ENCODE data around the gene CHST7. TPM values are rescaled to one million over a fixed set of nuclear protein-coding genes. Genes with fewer than 3 reads are reported as not detected.

The CHST7 gene
- total RNA-seq, 1 donor from 2014 or later, result 5.6 TPM

- Histone ChIP-seq H2AFZ (replicated peaks) (no peak overlapping the region), H3K4me3 (no peak overlapping the region), H3K4me1 (no peaks in the 10 kb centered on the region), H3K36me3 (no peaks in the 10 kb centered on the region), H3K27me3 (peaks cover 19% of the 10 kb centered on the region), H3K4me2 (no peak overlapping the region), H4K20me1 (ENCODE audit: low read depth) (peaks cover 9% of the 10 kb centered on the region), H3K79me2 (ENCODE audit: low read depth) (no peaks in the 10 kb centered on the region), H3K27ac (no peak overlapping the region), H3F3A (ENCODE audit: low read depth) (peaks cover 5% of the 10 kb centered on the region), H3K9ac (no peak overlapping the region), H3K9me3 (ENCODE audit: low read depth) (no peaks in the 10 kb centered on the region)
- DNase-seq (ENCODE audit: low spot score), result no peak
- Mint-ChIP-seq H3K4me1 (peaks cover 12% of the 10 kb centered on the region), H3K27ac (no peak overlapping the region), H3K27me3 (ENCODE audit: insufficient read depth, low read depth) (peaks cover 2% of the 10 kb centered on the region), H3K4me3 (no peak overlapping the region), H3K36me3 (no peaks in the 10 kb centered on the region), H3K9me3 (peaks cover 3% of the 10 kb centered on the region)
- TF ChIP-seq EZH2phosphoT487 (IDR thresholded peaks at IDR 0.05), result no peak
- no peak for TF ChIP-seq EZH2 (IDR thresholded peaks at IDR 0.05)
- TF ChIP-seq CTCF (IDR thresholded peaks at IDR 0.05), result no peak
Observed at GRCh38 chrX:46577221-46578005, 3.8 kb downstream of the CHST7 start.

- Mint-ChIP-seq H3K27ac (no peak overlapping the region), H3K27me3 (ENCODE audit: insufficient read depth, low read depth) (peaks cover 2% of the 10 kb centered on the region), H3K36me3 (no peaks in the 10 kb centered on the region), H3K4me1 (peaks cover 23% of the 10 kb centered on the region), H3K4me3 (no peak overlapping the region), H3K9me3 (peaks cover 4% of the 10 kb centered on the region)
- H3K36me3 ChIP-seq, result no peaks in the 10 kb centered on the region
- H3K4me1 ChIP-seq, result peaks cover 3% of the 10 kb centered on the region
- H2AFZ ChIP-seq (replicated peaks), result no peak overlapping the region
- DNase-seq (ENCODE audit: low spot score), result no peak
- peaks cover 7% of the 10 kb centered on the region for H3K79me2 ChIP-seq (ENCODE audit: low read depth)
- no peak overlapping the region for H3K9ac ChIP-seq
- H3K4me2 ChIP-seq, result no peak overlapping the region
- no peak for TF ChIP-seq EZH2phosphoT487 (IDR thresholded peaks at IDR 0.05)
- TF ChIP-seq EZH2 (IDR thresholded peaks at IDR 0.05), result no peak
- TF ChIP-seq CTCF (IDR thresholded peaks at IDR 0.05), result no peak
- H3K9me3 ChIP-seq (ENCODE audit: low read depth), result no peaks in the 10 kb centered on the region
- no peak overlapping the region for H3K27ac ChIP-seq
- H3K4me3 ChIP-seq, result no peak overlapping the region
- peaks cover 9% of the 10 kb centered on the region for H4K20me1 ChIP-seq (ENCODE audit: low read depth)
- H3K27me3 ChIP-seq, result peaks cover 17% of the 10 kb centered on the region
- H3F3A ChIP-seq (ENCODE audit: low read depth), result no peaks in the 10 kb centered on the region
Observed at GRCh38 chrX:46579250-46579649, 5.7 kb downstream of the CHST7 start.

GRCh38 chrX:46580613-46581012, 7.0 kb downstream of the CHST7 start:
- no peaks in the 10 kb centered on the region for H3F3A ChIP-seq (ENCODE audit: low read depth)
- no peak for DNase-seq (ENCODE audit: low spot score)
- no peaks in the 10 kb centered on the region for H3K36me3 ChIP-seq
- peaks cover 3% of the 10 kb centered on the region for H3K4me1 ChIP-seq
- H3K27me3 ChIP-seq, result peaks cover 3% of the 10 kb centered on the region
- no peak overlapping the region for H3K4me3 ChIP-seq
- no peak overlapping the region for H3K9ac ChIP-seq
- Mint-ChIP-seq H3K27ac (no peak overlapping the region), H3K27me3 (ENCODE audit: insufficient read depth, low read depth) (no peaks in the 10 kb centered on the region), H3K9me3 (peaks cover 4% of the 10 kb centered on the region), H3K4me3 (peak overlapping the region; percentile 18), H3K4me1 (peaks cover 23% of the 10 kb centered on the region), H3K36me3 (no peaks in the 10 kb centered on the region)
- H2AFZ ChIP-seq (replicated peaks), result no peak overlapping the region
- no peak overlapping the region for H3K4me2 ChIP-seq
- H4K20me1 ChIP-seq (ENCODE audit: low read depth), result peaks cover 3% of the 10 kb centered on the region
- no peak overlapping the region for H3K27ac ChIP-seq
- TF ChIP-seq CTCF (IDR thresholded peaks at IDR 0.05), result no peak
- no peak for TF ChIP-seq EZH2 (IDR thresholded peaks at IDR 0.05)
- TF ChIP-seq EZH2phosphoT487 (IDR thresholded peaks at IDR 0.05), result no peak
- H3K9me3 ChIP-seq (ENCODE audit: low read depth), result no peaks in the 10 kb centered on the region
- H3K79me2 ChIP-seq (ENCODE audit: low read depth), result peaks cover 7% of the 10 kb centered on the region
